A549 (cell line): ENCODE data around the gene CECR2.

ENCODE experiments used
- CBX8 ChIP-seq: fragments of 200-600 bp; sonication (generic); IDR thresholded peaks from 2 replicates; pipeline ENCODE4 v1.6.1; 2016
- CTCF ChIP-seq: fragments of >200 bp; sonication (Bioruptor Twin); formaldehyde crosslinking; IDR thresholded peaks from 3 replicates; pipeline ENCODE4 v1.5.1; 2016
- EP300 ChIP-seq, 2 experiments: fragments of >200 bp; sonication (Bioruptor Twin); formaldehyde crosslinking; IDR thresholded peaks; 2 replicates in 1 of 2; 3 replicates in 1 of 2; pipeline ENCODE4 v1.6.1; 2016 to 2017
- HOXB5 ChIP-seq: fragments of 250-450 bp; sonication (Bioruptor Pico); IDR thresholded peaks from 2 replicates; pipeline ENCODE4 v1.5.0; 2020; ENCODE audit warnings: mild to moderate bottlenecking, moderate library complexity
- MYC ChIP-seq: IDR thresholded peaks from 2 replicates; pipeline ENCODE4 v1.6.1; 2012; ENCODE audit warnings: mild to moderate bottlenecking, inconsistent platforms, low read length, improper control_type of control experiment, borderline replicate concordance
- POLR2A ChIP-seq: IDR thresholded peaks from 2 replicates; pipeline ENCODE4 v1.6.1; 2012; ENCODE audit warnings: mild to moderate bottlenecking, low read length
- POLR2AphosphoS2 ChIP-seq: conservative IDR thresholded peaks from 2 replicates; pipeline ENCODE4 v1.6.1; 2012; ENCODE audit warnings: low read length, improper control_type of control experiment, inconsistent platforms
- RARB ChIP-seq: fragments of 250-450 bp; sonication (Bioruptor Pico); IDR thresholded peaks from 2 replicates; pipeline ENCODE4 v1.8.0; 2021; ENCODE audit warnings: mild to moderate bottlenecking, moderate library complexity
- RFX5 ChIP-seq: fragments of 450-650 bp; IDR thresholded peaks from 2 replicates; pipeline ENCODE4 v1.7.1; 2014; ENCODE audit warnings: antibody characterized with exemption, mild to moderate bottlenecking, moderate library complexity
- USF2 ChIP-seq: fragments of 450-650 bp; IDR thresholded peaks from 2 replicates; pipeline ENCODE4 v1.6.1; 2014; ENCODE audit warnings: antibody characterized with exemption
- TF ChIP-seq, protein P1 (sequence below): IDR thresholded peaks from 2 replicates; pipeline ENCODE4 v1.6.1; 2012

DNA sequence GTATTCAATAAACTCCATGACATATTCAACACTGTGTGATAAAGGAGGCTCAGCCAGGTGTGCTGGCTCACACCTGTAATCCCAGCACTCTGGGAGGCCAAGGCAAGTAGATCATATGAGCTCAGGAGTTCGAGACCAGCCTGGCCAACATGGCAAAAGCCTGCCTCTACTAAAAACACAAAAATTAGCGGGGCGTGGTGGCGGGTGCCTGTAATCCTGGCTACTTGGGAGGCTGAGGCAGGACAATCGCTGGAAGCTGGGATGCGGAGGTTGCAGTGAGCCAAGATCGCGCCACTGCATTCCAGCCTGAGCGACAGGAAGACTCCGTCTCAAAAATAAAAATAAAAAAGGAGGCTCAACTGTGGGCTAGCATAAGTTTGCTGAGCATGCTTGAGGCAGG is 189.9 kb downstream of the CECR2 start:
- TF ChIP-seq CTCF (no peak), POLR2A (no peak), EP300 (IDR thresholded peaks at IDR 0.05) (no peak), MYC (no peak), CBX8 (no peak), RFX5 (no peak), RARB (CRISPR knock-in tag) (no peak), USF2 (no peak), POLR2AphosphoS2 (no peak), HOXB5 (CRISPR knock-in tag) (no peak)
- TF ChIP-seq, protein P1, sequence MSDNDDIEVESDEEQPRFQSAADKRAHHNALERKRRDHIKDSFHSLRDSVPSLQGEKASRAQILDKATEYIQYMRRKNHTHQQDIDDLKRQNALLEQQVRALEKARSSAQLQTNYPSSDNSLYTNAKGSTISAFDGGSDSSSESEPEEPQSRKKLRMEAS = no peak
